NCI-H2171 (cell line): ENCODE measurements around the gene UBE2U.

Experiments
- DNase-seq: peaks from one replicate; lab custom pipeline; 2025; lab: John Stamatoyannopoulos, UW

UBE2U gene, protein sequence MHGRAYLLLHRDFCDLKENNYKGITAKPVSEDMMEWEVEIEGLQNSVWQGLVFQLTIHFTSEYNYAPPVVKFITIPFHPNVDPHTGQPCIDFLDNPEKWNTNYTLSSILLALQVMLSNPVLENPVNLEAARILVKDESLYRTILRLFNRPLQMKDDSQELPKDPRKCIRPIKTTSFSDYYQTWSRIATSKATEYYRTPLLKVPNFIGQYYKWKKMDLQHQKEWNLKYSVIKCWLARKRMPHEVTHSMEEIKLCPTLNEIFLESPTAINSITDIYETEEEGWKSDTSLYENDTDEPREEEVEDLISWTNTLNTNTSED

DNA sequence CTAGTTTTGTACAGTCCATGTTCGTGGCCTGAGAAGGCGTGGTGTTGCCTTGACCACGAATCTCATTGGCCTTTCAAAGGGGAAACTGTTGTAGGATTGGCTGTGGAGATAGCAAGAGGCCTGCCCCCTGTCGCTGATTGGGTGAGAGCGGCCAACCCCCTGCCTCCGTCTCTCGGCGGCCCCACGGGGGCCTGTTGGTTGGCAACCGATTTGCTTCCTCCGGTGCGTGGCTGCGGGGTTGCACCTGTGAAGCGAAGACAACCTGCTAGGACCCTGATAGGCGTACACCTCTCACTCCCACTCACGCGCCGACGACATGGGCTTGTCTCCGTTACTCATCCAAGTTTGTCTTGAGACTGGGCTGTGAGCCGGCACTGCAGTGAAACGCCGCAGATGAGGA is at the start of gene UBE2U:
Gene UBE2U (plus strand): TSS at position 204 of the 400 bp plus-strand sequence. CDS start 428 bp downstream, outside the sequence.
- DNase-seq = no peak

DNA sequence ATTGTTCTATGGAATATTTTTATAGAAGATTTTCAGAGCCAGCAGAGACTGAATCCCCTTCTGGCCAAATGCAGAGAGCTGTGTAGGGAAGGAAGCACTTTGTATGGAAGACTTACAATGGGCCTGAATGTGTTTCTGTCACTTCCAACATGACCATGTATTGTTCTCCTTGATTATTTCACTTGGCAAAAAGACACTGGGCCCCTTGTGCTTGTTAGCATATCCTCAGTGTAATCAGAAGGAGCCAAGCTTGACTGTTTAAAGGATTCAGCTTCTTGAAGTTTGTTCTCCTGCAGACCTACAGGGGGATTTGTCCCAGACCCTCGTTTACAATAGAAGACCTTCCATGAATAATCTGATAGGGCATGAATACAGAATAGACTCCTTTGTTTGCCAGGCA is 48.1 kb upstream of the UBE2U start:
- no peak for DNase-seq

DNA sequence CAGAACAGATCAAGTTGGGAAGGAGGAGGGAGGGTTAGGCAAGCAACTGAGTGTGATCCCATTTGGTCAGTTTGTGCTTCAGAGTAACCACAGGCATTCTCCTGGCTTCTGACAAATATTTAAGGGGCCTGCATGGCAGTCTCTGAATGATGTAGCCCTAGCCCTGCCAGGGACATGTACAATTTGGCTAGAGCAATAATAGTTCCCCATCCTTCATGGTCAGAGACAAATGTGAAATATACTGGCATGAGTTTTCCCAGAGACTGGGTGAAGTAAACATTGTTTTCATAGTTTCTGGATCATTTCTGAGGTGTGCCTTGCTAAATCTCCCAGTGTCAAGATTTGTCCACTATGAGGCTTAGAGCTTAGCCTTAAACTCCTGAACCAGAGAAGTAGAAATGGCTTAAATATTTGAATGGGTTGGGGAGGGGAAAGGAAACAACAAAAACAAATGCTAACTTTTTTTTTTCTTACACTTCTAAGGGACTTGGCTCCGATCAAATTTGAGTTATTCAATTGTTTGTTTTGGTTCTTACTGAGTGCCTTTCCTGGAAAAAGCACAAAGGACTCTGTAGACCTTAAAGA is 42.0 kb upstream of the UBE2U start:
- no peak for DNase-seq

DNA sequence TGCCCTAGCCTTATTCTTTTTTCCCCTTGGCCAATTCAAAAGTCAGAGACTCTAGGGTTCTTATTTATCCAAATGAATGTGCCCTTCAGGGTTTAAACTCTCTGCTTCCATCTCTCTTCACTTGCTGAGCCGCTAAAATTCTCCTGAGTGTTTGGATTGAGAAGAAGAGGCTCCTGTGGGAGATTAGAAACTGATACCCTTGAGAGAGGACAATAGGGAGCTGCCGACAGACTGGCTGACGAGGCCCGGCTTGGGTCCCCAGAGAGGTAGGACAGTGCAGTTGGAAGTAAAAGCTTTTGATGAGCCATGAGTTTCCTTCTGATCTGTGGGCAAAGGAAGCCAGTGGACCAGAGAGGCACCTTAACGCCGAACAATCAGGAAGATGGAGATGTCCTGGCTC is 41.3 kb upstream of the UBE2U start:
- no peak for DNase-seq

DNA sequence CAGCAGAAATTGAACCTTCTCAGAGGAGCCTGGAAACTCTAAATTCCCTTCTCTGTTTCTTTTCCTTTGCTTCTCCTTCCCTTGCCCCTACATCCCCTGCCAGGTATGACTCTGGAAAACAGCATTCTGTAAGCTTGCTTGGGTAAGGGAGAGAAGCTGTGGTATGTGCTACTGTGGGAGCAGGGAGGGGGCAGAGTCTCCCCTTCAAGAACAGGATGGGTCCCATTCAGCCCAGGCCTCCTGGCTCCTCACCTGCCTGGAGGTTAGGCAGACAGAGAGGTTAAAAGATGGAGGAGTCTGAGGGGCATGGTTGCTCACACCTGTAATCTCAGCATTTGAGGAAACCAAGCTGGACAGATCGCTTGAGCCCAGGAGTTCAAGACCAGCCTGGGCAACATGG is 40.6 kb upstream of the UBE2U start:
- no peak for DNase-seq

DNA sequence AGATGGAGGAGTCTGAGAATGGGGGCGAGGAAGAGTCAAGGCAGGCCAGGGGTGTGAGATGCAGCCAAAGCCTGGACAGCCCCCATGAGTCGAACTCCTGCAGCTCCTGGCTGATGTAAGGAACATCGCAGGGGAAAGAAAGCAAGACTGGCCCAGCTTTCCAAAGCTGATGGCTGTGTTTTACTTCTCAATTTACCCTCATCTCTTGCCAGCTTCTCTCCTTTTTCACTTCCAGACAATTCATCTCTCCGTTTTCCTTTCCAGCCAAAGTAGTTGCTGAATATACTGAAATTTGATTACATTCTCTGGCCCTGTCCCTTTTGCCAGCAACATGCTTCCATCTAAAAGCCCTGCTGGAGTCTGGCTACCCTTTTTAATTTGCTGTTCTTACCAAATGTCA is 40.0 kb upstream of the UBE2U start:
- no peak for DNase-seq

DNA sequence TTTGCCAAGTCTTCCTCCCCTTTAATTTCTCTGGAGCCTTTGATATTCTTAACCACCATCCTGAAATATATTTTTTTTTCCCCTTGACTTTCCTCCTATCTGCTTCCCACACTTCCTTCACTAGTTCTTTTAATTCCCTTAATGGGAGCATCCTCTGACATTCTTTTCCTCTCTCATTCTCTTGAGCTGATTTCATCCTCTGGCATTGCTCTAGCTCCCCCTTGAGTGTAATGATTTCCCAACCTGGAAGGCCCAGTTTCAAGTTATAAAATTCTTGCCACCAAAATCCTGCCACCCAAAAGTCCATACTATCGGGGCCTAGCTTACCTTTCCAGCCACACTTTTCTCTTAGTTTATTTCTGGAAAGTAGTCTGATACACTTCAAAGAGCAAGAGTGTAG is 39.5 kb upstream of the UBE2U start:
- DNase-seq = no peak

DNA sequence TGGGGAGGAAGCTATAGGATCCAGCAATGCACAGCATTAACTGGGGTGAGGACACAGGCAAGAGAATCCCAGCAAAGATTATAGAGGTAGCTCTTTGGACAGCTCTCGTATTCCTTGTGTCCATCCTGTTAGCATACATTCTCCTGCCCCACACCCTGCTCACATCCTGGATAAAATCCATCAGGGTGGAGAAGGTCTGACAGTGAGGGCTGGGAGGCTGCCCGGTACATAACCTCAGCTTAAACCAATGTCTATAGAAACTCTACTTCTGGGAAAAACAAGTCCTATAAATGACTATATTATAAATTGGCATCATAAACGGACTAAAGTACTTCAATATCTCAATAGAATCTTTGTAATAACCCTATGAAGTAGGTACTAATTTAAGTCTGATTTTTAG is 36.8 kb upstream of the UBE2U start:
- no peak for DNase-seq

DNA sequence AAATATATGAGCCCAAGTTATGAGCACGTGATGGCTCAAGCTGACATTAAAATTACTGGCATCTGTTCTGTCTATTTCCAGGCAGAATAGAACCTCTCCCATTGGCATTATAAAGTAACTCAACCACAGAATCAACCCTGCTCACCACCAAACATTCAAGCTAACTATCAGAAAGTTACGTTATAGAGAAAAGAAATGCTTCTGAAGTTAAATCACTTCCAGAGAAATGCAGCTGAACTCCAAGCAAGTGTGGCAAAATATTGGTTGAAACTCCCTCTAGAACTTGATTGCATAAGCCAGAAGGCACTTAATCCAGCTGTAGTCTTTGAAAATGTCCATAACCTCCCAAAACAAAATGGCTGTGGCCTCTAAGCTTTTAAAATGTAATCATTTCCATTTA is 36.2 kb upstream of the UBE2U start:
- no peak for DNase-seq

DNA sequence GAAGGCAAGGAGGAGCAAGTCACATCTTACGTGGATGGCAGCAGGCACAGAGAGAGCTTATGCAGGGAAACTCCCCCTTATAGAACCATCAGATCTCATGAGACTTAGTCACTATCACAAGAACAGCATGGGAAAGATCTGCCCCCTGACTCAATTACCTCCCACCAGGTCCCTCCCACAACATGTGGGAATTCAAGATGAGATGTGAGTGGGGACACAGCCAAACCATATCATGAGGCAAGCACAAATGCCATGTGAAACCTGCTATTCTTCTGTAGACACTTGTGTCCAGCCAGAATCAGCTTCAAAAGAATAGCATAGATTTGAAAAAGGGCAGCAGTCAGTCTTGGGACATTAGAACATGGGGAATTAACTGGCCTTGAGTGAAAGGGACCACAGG is 32.2 kb upstream of the UBE2U start:
- DNase-seq = no peak

DNA sequence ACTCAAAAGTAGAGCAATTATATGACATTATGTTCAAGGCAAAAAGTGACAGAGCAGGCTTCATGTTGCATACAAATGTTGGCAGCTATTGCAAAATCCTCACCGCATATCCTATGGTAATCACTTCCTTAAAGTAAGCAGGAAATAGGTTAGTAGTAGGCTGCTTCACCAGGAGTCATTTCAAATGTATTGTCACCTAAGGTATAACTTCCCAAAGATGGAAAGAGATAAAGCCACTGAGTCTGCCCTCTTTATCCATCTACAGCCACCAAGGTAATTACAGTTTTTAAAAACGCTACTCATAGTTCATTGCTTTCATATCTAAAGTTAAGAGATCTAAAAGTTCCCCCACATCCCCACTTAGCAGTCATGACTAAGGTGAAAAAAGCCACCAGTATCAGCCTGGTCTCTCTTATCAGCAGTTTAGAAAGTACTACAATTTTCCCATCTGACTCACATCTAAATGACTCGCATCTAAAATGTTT is 31.6 kb upstream of the UBE2U start:
- DNase-seq = no peak

DNA sequence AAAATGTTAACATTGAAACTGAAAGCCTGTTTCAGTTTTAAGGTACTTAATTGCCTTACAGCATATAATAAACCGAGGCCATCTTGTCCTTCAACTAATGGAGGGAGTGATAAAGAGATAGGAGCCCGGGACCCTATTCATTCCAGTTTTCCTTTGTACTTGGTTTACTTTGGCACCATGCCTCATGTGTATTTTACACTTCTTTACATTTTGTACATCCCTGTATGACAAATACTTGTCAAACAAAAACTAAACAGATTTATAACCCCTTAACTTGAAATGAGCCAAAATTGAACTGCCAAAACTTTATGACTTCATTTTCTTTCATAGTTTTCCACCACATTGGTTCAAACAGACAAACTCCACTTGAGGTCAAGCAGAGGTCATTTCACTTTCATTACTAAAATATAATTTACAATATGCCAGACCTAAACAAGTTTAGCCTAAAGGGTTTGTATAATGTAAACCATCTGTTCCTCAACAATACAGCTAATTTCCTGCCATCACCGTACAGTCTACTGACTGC is 30.9 kb upstream of the UBE2U start:
- no peak for DNase-seq

DNA sequence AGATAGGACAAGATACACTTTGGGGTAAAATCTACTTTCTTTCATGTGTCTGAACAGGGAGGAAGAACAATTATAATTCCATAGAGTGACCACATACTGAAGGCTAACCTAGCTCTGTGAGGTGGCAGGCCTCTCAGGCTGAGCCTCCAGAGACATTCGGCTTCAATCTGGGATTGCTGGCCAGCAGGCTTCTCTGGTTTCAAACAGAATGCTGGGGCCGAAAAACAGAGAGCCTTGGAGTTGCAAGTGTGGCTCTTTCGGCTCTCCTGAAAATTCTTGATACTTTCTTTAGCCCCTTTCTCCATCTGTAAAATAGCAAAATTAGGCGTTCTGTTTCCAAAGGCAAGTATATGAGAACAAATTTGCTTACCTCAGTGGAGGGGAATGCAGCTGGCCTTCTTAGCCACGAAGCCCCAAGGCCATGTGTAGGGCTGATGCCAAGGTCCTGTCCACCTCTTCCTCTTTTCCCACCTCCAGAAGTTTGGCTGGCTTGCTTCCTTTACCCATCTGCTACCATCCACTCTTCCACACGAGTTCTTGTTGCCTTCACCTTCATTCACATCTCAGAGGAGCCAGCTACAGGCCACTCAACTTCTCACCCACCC is 30.0 kb upstream of the UBE2U start:
- DNase-seq = no peak

DNA sequence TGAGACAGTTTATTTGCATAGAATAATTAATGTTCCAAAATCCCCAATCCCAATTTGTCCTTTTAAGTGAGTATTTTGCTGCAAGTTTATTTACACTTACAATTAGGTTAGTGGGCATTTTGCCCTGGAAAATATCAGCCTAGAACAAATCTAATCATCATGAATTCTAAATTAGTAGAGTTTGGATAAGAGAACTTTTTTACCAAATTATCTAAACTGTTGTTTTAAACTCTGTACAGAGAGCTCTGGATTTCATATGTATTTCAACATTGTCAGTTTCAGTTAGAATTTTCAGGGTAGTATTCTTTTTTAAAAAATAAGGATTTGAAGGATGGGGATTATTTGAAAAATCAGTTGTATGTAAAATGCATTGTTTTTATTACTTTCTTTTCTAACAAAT is 27.8 kb upstream of the UBE2U start:
- DNase-seq = no peak

DNA sequence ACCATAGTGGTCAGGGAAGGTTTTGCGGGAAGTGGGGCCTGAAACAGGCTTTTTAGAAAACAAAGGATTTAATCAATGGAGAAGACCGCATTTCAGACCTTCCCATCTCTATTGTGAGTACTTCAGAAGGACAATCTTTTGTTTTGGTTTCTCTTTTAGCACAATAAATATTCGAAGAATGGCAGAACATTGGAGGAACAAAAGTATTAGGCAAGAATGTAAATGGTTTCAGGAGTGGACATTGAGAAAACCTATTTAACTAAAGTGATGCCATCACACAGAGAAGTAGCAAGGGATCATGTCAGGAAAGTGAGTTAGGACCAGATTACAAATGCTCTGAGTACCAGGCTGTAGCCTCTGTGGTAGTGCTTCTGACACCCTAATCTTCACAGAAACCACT is 26.8 kb upstream of the UBE2U start:
- DNase-seq = no peak

DNA sequence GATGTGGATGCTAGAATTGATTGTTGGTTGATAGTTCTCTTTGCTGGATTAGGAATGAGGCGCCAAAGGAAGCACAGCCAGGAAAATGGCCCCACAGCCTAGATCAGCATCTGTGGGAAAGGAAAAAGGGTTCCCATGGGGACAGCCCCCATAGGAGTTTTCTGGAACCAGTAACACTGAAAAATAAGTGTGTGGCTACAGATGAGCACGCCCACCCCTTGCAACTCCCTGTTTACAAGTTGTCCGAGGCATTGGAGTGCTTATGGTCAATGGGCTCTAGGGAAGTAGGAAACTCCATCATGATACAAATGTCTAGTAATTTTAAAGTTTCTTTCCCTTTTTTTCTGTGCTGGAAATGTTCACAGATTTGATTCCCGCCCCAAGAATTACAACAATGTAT is 23.8 kb upstream of the UBE2U start:
- DNase-seq = no peak

DNA sequence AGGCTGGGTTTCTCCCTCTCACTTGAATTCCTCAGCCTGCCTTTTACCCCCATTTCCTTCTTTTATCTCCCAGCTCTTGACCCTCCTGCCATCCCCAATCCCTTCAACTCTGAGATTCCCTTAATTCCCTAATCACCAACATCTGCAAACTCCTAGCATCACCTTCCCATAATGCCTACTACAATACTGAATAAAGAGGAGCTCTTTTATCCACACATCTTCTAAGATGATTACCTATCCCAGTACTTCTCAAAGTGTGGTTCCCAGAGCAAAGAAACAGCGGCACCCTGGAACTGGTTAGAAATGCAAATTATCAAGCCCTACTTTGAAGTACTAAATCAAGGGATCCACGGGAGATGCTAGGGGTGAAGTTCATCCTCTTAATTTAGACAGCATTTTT is 21.2 kb upstream of the UBE2U start:
- DNase-seq = no peak

DNA sequence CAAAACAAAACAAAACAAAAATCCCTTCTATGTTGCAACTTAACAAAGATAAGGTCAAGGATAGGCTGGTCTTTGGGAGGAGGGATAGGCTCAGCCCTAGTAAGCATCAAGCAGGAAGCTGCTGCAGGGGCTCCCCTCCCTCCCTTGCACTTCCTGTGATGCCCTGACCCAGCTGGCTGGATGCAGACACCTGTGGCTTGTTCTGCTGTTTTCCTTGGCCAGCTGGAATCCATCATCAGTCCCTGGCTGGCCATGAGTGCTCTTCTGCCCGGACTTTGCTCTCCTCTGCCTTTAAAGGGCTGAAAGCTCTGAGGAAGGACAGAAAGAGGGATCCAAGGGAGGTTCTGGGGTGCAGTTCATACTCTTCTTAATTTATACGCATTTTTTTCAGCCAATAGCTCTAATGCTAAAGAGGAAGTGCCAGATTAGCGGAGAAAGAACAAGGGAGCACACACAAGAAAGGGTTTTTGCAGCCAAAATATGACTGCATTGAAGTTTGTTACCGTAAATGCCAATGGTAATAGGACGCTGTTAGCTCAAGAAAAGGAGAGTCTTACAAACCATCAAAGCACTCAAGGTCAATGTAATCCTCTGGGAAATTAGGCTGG is 19.9 kb upstream of the UBE2U start:
- no peak for DNase-seq

DNA sequence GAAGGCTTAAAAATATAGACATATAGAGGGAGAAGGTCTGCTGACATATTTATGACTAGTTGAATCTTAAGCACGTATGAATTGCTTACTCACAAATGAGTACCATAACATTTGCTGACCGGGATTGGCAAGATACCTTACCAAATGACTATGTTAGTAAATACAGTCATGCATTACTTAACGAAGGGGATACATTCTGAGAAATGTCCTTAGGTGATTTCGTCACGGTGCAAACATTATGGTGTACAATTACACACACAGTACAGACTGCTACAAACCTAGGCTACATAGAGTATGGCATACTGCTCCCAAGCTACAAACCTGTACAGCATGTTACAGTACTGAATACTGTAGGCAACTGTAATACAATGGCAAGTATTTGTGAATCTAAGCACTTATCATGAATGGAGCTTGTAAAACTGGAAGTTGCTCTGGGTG is 19.4 kb upstream of the UBE2U start:
- no peak for DNase-seq

DNA sequence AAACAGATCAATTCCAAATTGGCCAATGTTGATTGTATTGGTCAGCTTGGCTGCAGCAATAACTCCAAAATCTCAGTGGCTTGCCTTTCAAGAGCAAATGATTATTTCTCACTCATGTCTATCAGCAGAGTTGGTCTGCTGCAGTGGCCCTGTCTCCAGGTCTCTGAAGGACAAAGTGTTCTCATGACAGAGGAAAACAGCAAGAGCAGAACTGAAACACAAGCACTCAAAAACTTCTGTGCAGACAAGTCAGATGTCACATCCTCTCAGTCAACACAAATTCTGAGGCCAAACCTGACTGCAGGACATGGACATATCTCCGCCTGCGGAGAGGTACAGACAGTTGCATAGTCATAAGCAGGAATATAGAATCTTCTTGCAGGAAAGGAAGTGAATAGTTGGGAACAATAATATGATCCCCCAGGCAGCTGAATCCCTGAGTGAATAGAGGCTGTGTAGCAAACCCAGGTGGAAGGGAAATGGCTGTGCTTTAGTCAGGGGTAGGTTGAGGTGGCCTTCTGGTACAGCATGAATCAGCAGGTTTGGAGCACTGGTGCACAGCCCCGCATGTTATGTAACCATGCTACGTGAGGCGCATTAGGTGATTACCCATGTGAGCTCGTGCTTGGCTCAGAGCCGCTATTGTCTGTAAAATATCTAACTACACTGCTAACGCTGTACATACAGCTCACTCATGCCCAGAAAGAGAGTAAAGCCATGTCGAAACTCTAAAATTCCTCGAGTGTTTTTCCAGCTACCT is 17.1 kb upstream of the UBE2U start:
- DNase-seq = no peak

DNA sequence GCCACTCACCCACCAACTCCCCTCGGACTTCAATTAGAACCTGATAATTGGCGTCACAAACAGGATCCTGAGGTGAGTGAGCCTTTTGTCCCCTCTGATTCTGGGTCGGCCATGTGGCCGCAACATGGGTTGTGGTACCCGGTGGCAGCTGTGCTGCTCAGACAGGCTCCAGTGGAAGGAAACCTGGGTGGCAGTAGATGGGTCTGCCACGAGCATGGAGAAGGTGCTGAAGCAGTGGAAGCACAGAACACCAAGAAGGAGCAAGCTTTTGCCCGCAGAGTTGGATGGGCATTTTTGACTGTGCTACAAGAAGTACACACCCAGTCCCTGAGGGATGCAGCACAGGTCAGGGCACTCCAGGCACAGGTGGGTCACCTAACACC is 16.5 kb upstream of the UBE2U start:
- DNase-seq = no peak

DNA sequence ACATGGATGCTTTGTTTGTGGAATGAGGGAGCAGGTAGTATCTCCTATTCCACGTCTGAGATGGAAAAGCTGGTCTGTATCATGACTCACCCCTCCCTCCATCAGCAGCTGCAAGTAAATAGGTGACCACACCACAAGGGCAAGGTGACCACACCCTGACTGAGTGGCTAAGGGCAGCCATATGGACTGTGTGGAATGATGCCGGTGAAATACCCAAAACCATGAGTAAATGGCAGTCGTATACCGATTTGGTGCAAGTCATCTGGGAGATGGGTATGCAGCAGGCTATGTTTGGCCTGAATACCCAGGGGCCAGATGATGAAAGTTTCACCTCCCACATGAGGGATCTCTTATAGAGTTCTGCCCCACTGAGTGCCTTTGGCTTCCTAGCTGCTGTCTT is 15.8 kb upstream of the UBE2U start:
- DNase-seq = no peak
